HEK293T (cell line): ENCODE measurements around the gene MAML2.

Source experiments
- BHLHE40 ChIP-seq: fragments of 450-650 bp; IDR thresholded peaks from 2 replicates; pipeline ENCODE4 v1.6.1; 2016; ENCODE audit warnings: mild to moderate bottlenecking, moderate library complexity, borderline replicate concordance
- ELF4 ChIP-seq: fragments of 450-650 bp; IDR thresholded peaks from 2 replicates; pipeline ENCODE4 v1.6.1; 2017; ENCODE audit warnings: antibody characterized with exemption
- FOXA1 ChIP-seq: fragments of 450-650 bp; IDR thresholded peaks from 2 replicates; pipeline ENCODE4 v1.6.1; 2016; ENCODE audit warnings: mild to moderate bottlenecking
- FOXK2 ChIP-seq: fragments of 450-650 bp; IDR thresholded peaks from 2 replicates; pipeline ENCODE4 v1.6.1; 2016; ENCODE audit warnings: mild to moderate bottlenecking
- FOXM1 ChIP-seq: fragments of 450-650 bp; IDR thresholded peaks from 2 replicates; pipeline ENCODE4 v1.6.1; 2017; ENCODE audit warnings: mild to moderate bottlenecking, borderline replicate concordance
- HDGF ChIP-seq: fragments of 450-650 bp; IDR thresholded peaks from 2 replicates; pipeline ENCODE4 v1.6.1; 2017; ENCODE audit warnings: antibody characterized with exemption, borderline replicate concordance
- L3MBTL2 ChIP-seq: fragments of 450-650 bp; conservative IDR thresholded peaks from 2 replicates; pipeline ENCODE4 v1.6.1; 2016; ENCODE audit warnings: mild to moderate bottlenecking
- LEF1 ChIP-seq: fragments of 450-650 bp; IDR thresholded peaks from 2 replicates; pipeline ENCODE4 v1.6.1; 2017; ENCODE audit warnings: mild to moderate bottlenecking, borderline replicate concordance
- NFRKB ChIP-seq: fragments of 450-650 bp; IDR thresholded peaks from 2 replicates; pipeline ENCODE4 v1.6.1; 2016; ENCODE audit warnings: mild to moderate bottlenecking, moderate library complexity
- SP1 ChIP-seq: fragments of 450-650 bp; IDR thresholded peaks from 2 replicates; pipeline ENCODE4 v1.6.1; 2017
- SUZ12 ChIP-seq: fragments of 450-650 bp; IDR thresholded peaks from 2 replicates; pipeline ENCODE4 v1.6.1; 2016; ENCODE audit warnings: mild to moderate bottlenecking

DNA sequence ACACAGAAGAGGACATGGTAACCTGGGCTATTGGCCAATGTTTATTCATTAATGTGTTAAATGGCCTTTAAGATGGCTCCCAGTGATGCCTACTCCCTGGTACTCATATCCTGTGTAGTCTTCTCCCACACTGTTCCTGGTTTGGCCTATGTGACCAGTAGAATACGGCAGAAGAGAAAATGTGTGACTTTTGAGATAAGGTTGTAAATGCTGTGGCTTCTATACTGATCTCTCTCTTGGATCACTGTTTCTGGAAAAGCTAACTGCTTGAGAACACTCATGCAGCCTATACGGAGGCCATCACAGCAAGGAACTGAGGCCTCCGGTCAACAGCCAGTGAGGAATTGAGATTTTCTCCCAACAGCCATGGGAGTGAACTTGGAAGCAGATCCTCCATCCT, 24.1 kb downstream of the MAML2 start:
- TF ChIP-seq ELF4 (no peak), SP1 (no peak), FOXM1 (no peak), LEF1 (no peak), L3MBTL2 (no peak), FOXK2 (no peak), FOXA1 (no peak), HDGF (no peak), SUZ12 (no peak), NFRKB (no peak), BHLHE40 (no peak)
